Measurements from ENCODE around the gene MBD6. TPM values are rescaled to one million over a fixed set of nuclear protein-coding genes. Genes with fewer than 3 reads are reported as not detected.

MBD6 gene
- total and polyA plus RNA-seq, 11 donors: 11.4 to 43.3 (median 28.7) TPM

GRCh38 chr12:57488402-57489156 lies 34.0 kb upstream of the MBD6 start:
- intact Hi-C loops (cut with DNase I): loop anchor here in 3 of 10 donors (2.0 to 5.0 kb wide), 3 partner anchors 24 to 59 kb away; partner anchors contain the start of gene DCTN2 (in 1 of the 3)
- DNase-seq (no peak), ATAC-seq (peak in 2 of 4 donors; percentile 6 to 15)
- WGBS, 4 donors: 32 to 34% (median 33%) methylated on average over 11 of the region's 11 CpGs
- Histone ChIP-seq H3K27me3 (no peaks in the 10 kb centered on the region), H3K27ac (peak overlapping the region in 11 of 12 donors; percentile 48 to 84 (median 72)), H3K4me1 (peaks cover 6 to 20% (median 10%) of the 10 kb centered on the region in 12 donors), H3K9me3 (no peaks in the 10 kb centered on the region), H3K4me3 (peak overlapping the region; percentile 66 to 97 (median 82)), H3K36me3 (peaks cover 0 to 40% (median 37%) of the 10 kb centered on the region in 9 donors)
- no peak for TF ChIP-seq CTCF (IDR thresholded peaks at IDR 0.05)
- no peak for TF ChIP-seq POLR2A (IDR thresholded peaks at IDR 0.05)

DNA sequence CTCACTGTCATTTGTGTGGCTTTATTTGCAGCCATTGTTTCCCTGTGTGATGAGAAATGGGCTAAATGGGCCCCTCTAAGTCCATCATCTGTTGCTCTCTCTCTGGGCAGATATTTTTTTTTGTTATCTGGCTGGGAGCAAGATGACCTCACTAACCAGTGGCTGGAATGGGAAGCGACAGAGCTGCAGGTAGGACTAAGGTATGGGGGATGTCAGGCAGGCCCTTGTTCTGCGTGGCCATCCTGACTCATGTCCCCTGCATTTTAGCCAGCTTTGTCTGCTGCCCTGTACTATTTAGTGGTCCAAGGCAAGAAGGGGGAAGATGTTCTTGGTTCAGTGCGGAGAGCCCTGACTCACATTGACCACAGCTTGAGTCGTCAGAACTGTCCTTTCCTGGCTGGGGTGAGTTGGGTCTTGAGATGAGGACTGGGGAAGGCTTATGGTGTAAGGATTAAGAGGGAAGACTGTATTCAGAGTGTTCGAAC lies 33.4 kb upstream of the MBD6 start:
- H3K27me3 ChIP-seq: no peaks in the 10 kb centered on the region
- TF ChIP-seq CTCF (IDR thresholded peaks at IDR 0.05): no peak
- TF ChIP-seq POLR2A (IDR thresholded peaks at IDR 0.05): no peak
- H3K27ac ChIP-seq: peak overlapping the region in 1 of 12 donors; percentile 77
- peaks cover 0 to 44% (median 41%) of the 10 kb centered on the region in 9 donors for H3K36me3 ChIP-seq
- H3K9me3 ChIP-seq: no peaks in the 10 kb centered on the region
- intact Hi-C loops (cut with DNase I): loop anchor here in 3 of 10 donors (2.0 to 5.0 kb wide), 3 partner anchors 24 to 58 kb away; partner anchors contain the start of gene DCTN2 (in 1 of the 3)
- WGBS, 4 donors: 91 to 94% (median 92%) methylated on average over 5 of the region's 5 CpGs
- no peak for ATAC-seq
- no peak for DNase-seq
- H3K4me3 ChIP-seq: peak overlapping the region in 10 of 12 donors; percentile 67 to 97 (median 84)
- H3K4me1 ChIP-seq: peaks cover 6 to 20% (median 10%) of the 10 kb centered on the region in 12 donors

DNA sequence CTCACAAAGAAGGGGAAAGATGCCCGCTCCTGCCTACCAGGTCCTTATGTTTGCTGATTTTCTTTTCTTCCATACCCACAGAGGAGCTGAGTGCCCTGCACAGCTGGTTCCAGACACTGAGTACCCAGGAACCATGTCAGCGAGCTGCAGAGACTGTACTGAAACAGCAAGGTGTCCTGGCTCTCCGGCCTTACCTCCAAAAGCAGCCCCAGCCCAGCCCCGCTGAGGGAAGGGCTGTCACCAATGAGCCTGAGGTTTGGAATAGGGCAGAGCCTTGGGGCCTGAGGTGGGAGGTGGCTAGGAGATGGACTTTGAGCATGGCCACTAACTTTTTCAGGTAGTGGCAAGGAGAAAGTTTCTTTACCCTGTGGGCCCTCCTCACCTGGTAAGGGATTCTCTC lies 32.5 kb upstream of the MBD6 start:
- Histone ChIP-seq H3K36me3 (peaks cover 0 to 46% (median 42%) of the 10 kb centered on the region in 9 donors), H3K27ac (no peak overlapping the region), H3K9me3 (no peaks in the 10 kb centered on the region), H3K4me3 (no peak overlapping the region), H3K27me3 (no peaks in the 10 kb centered on the region), H3K4me1 (peaks cover 6 to 20% (median 10%) of the 10 kb centered on the region in 12 donors)
- no peak for ATAC-seq
- TF ChIP-seq CTCF (IDR thresholded peaks at IDR 0.05) (no peak), POLR2A (IDR thresholded peaks at IDR 0.05) (no peak)
- no peak for DNase-seq
- intact Hi-C loops (cut with DNase I): no loop called here
- WGBS, 4 donors: 90 to 98% (median 96%) methylated on average over 1 to 4 of the region's 4 CpGs

Measured in heart left ventricle (tissue), 16 donors.